Aorta (tissue), 5 donors: ENCODE data around the gene ATP6V1A. TPM values are rescaled to one million over a fixed set of nuclear protein-coding genes. Genes with fewer than 3 reads are reported as not detected.

Experiments
- ATAC-seq: fragments of 200-7000 bp; cut with Tn5 transposase; one replicate; pipeline ENCODE4 v1.9.1; 2022; ENCODE audit warnings: moderate library complexity; ENCODE audit not compliant: low FRiP score
- DNase-seq, 2 donors: peaks; one replicate each; pipeline ENCODE4 v3.0.0-alpha.2; 2020
- H3K27ac ChIP-seq, 2 donors: one replicate each; pipeline ENCODE4 v1.5.1; 2013; ENCODE audit warnings: low read length in 2 of 2, mild to moderate bottlenecking in 2 of 2, moderate library complexity in 2 of 2, control low read depth in 1 of 2, inconsistent platforms in 1 of 2, low read depth in 1 of 2
- H3K27me3 ChIP-seq, 2 donors: one replicate each; pipeline ENCODE4 v1.6.1; 2013; ENCODE audit warnings: control low read depth in 1 of 2, low read length in 1 of 2, mild to moderate bottlenecking in 1 of 2, moderate library complexity in 1 of 2; ENCODE audit not compliant: insufficient read depth in 2 of 2, control insufficient read depth in 1 of 2
- H3K36me3 ChIP-seq, 2 donors: one replicate each; pipeline ENCODE4 v1.6.1; 2013; ENCODE audit warnings: control low read depth in 1 of 2, low read length in 1 of 2, mild to moderate bottlenecking in 1 of 2; ENCODE audit not compliant: insufficient read depth in 2 of 2, control insufficient read depth in 1 of 2
- H3K4me1 ChIP-seq, 2 donors: one replicate each; pipeline ENCODE4 v1.6.1; 2013; ENCODE audit warnings: low read length in 2 of 2, control low read depth in 1 of 2, mild to moderate bottlenecking in 1 of 2, moderate library complexity in 1 of 2; ENCODE audit not compliant: insufficient read depth in 2 of 2, control insufficient read depth in 1 of 2
- H3K4me3 ChIP-seq, 2 donors: one replicate each; pipeline ENCODE4 v1.5.1; 2013; ENCODE audit warnings: low read length in 2 of 2, control low read depth in 1 of 2, mild to moderate bottlenecking in 1 of 2
- H3K9me3 ChIP-seq: one replicate; pipeline ENCODE4 v1.6.1; 2013; ENCODE audit warnings: mild to moderate bottlenecking, low read length; ENCODE audit not compliant: control insufficient read depth
- WGBS, 2 donors: extraction: QIAGEN DNeasy Blood & Tissue Kit; methylation state at CpG; one replicate each; pipeline ENCODE4 v1.1.7; 2013; 5-methylcytosine and 5-hydroxymethylcytosine counted together
- intact Hi-C, 2 donors: fragments of 100-400 bp; cut with DNase I; formaldehyde crosslinking; loops; one replicate each; pipeline versions ENCODE4 v1.14.2 to v1.15.0; 2022
- polyA plus RNA-seq, 2 donors: library from polyadenylated mRNA; stranded (reverse); fragments of 200-250 nt; gene quantifications; one replicate each; pipeline ENCODE4 v1.2.3, GENCODE V29; 2013
- total RNA-seq, 2 donors: library from RNA; stranded (reverse); fragmentation: NEBNext Ultra II Directional; extraction: Animal tissue kit (Norgen Biotek cat#: 25700); gene quantifications; one replicate each; pipeline ENCODE4 v1.2.1, GENCODE V29; 2021
- donor health status: healthy with polysubstance abuse.
- donor health status: Bipolar disorder and iron deficiency.
- donor health status: DM: no; HTN: no; CAD: no.
- donor health status: DM: no; HTN: no; CAD: no.
- donor health status: DM: yes; HTN: yes; CAD: no.

The ATP6V1A gene
- total and polyA plus RNA-seq, 4 donors = 8.5 to 42.7 (median 25.2) TPM

- H3K4me1 ChIP-seq = peaks cover 0 to 3% of the 10 kb centered on the region in 2 donors
- intact Hi-C loops = loop anchor here in 1 of 2 donors (10.0 kb wide), 1 partner anchor 227 kb away; the partner anchor contains the start of gene SPICE1
- H3K27me3 ChIP-seq = no peaks in the 10 kb centered on the region
- ATAC-seq (no peak), DNase-seq (no peak)
- WGBS, 2 donors = 85 to 86% methylated on average over 1 of the region's 1 CpG
- H3K36me3 ChIP-seq = no peaks in the 10 kb centered on the region
- no peak overlapping the region for H3K27ac ChIP-seq
- no peak overlapping the region for H3K4me3 ChIP-seq
- H3K9me3 ChIP-seq = no peaks in the 10 kb centered on the region
These were observed 5.2 kb upstream of the ATP6V1A start for GRCh38 chr3:113741620-113742019.

- Histone ChIP-seq H3K9me3 (no peaks in the 10 kb centered on the region), H3K27ac (no peak overlapping the region), H3K36me3 (no peaks in the 10 kb centered on the region), H3K27me3 (no peaks in the 10 kb centered on the region), H3K4me1 (peaks cover 3 to 4% of the 10 kb centered on the region in 2 donors), H3K4me3 (no peak overlapping the region)
- 64 to 66% methylated on average over 7 of the region's 7 CpGs for WGBS, 2 donors
- DNase-seq (no peak), ATAC-seq (no peak)
- intact Hi-C loops = loop anchor here in 1 of 2 donors (10.0 kb wide), 1 partner anchor 228 kb away; the partner anchor contains the start of gene SPICE1
These were observed 3.7 kb upstream of the ATP6V1A start for GRCh38 chr3:113743006-113743630.

GRCh38 chr3:113744941-113745755 lies 1.7 kb upstream of the ATP6V1A start:
- 1% methylated on average over 35 of the region's 35 CpGs for WGBS, 2 donors
- no peaks in the 10 kb centered on the region for H3K36me3 ChIP-seq
- peaks cover 3 to 4% of the 10 kb centered on the region in 2 donors for H3K4me1 ChIP-seq
- peak overlapping the region; percentile 20 to 94 for H3K27ac ChIP-seq
- DNase-seq (peak; percentile 69 to 78), ATAC-seq (peak; percentile 85)
- intact Hi-C loops = loop anchor here (5.0 to 10.0 kb wide), 4 partner anchors 37 to 402 kb away; partner anchors contain the start of genes CCDC191 (in 1 of the 2), QTRT2 (in 1 of the 2) and SPICE1 (in 1 of the 2)
- peak overlapping the region; percentile 52 to 70 for H3K4me3 ChIP-seq
- H3K9me3 ChIP-seq = no peaks in the 10 kb centered on the region
- H3K27me3 ChIP-seq = no peaks in the 10 kb centered on the region

- 0 to 1% methylated on average over 50 to 72 of the region's 72 CpGs for WGBS, 2 donors
- intact Hi-C loops = loop anchor here (1.0 to 10.0 kb wide), 5 partner anchors 36 to 401 kb away; partner anchors contain the start of genes CCDC191 (in 1 of the 2), QTRT2 (in 1 of the 2), SPICE1 (in 1 of the 2) and USF3 (in 1 of the 2)
These were observed 883 bp upstream of the ATP6V1A start, which contains the start of gene NAA50 for GRCh38 chr3:113745756-113746547. Gene NAA50, minus strand, starts transcription at chr3:113746249. Its CDS starts 300 bp downstream, at chr3:113745949.

GRCh38 chr3:113747283-113748046 lies 630 bp downstream of the ATP6V1A start:
- Histone ChIP-seq H3K36me3 (no peaks in the 10 kb centered on the region), H3K9me3 (no peaks in the 10 kb centered on the region), H3K4me3 (peak overlapping the region; percentile 78 to 98), H3K4me1 (peaks cover 1 to 4% of the 10 kb centered on the region in 2 donors), H3K27ac (peak overlapping the region; percentile 31 to 78), H3K27me3 (no peaks in the 10 kb centered on the region)
- intact Hi-C loops = loop anchor here (5.0 to 10.0 kb wide), 4 partner anchors 35 to 400 kb away; partner anchors contain the start of genes CCDC191 (in 1 of the 2), QTRT2 (in 1 of the 2) and SPICE1 (in 1 of the 2)
- DNase-seq = no peak
- WGBS, 2 donors = 2 to 3% methylated on average over 18 of the region's 18 CpGs
- ATAC-seq = peak; percentile 16

More at GRCh38 chr3:113745756-113746547, 883 bp upstream of the ATP6V1A start, which contains the start of gene NAA50:
- peak within 1 kb of the TSS; percentile 78 to 98 for H3K4me3 ChIP-seq
- H3K4me1 ChIP-seq = peaks cover 3 to 4% of the 10 kb centered on the region in 2 donors
- DNase-seq (peak; percentile 97 to 98), ATAC-seq (peak; percentile 97)
- H3K36me3 ChIP-seq = no peaks in the 10 kb centered on the region
- peak within 1 kb of the TSS; percentile 80 to 94 for H3K27ac ChIP-seq
- H3K9me3 ChIP-seq = no peaks in the 10 kb centered on the region
- H3K27me3 ChIP-seq = no peaks in the 10 kb centered on the region

- ATAC-seq (no peak), DNase-seq (no peak)
- Histone ChIP-seq H3K4me1 (peaks cover 0 to 4% of the 10 kb centered on the region in 2 donors), H3K9me3 (no peaks in the 10 kb centered on the region), H3K27me3 (no peaks in the 10 kb centered on the region), H3K4me3 (no peak overlapping the region), H3K27ac (no peak overlapping the region), H3K36me3 (no peaks in the 10 kb centered on the region)
- intact Hi-C loops = no loop called here
These were observed 4.3 kb downstream of the ATP6V1A start for GRCh38 chr3:113751141-113751540.

- Histone ChIP-seq H3K27ac (no peak overlapping the region), H3K27me3 (no peaks in the 10 kb centered on the region), H3K4me3 (no peak overlapping the region), H3K36me3 (no peaks in the 10 kb centered on the region), H3K9me3 (no peaks in the 10 kb centered on the region), H3K4me1 (no peaks in the 10 kb centered on the region)
- intact Hi-C loops = no loop called here
- WGBS, 2 donors = 75 to 77% methylated on average over 4 of the region's 4 CpGs
- ATAC-seq (no peak), DNase-seq (no peak)
These were observed 6.6 kb downstream of the ATP6V1A start for GRCh38 chr3:113753376-113753985.
